H1 (cell line): ENCODE results near the gene CCDC116. TPM values are rescaled to one million over a fixed set of nuclear protein-coding genes. Genes with fewer than 3 reads are reported as not detected.

Source experiments
- CHD7 ChIP-seq: fragments of 300-600 bp; sonication (generic); IDR thresholded peaks from 2 replicates; pipeline ENCODE4 v1.7.1; 2012; ENCODE audit warnings: low read length, moderate library complexity, mild to moderate bottlenecking, inconsistent platforms; ENCODE audit not compliant: insufficient replicate concordance
- polyA plus RNA-seq, 7 experiments: library from polyadenylated mRNA; depleted of rRNA in 3 of 7; stranded (reverse) in 5 of 7; unstranded in 2 of 7; fragments of >200 nt in 5 of 7; fragments of 200-250 nt in 2 of 7; gene quantifications; 1 replicate in 5 of 7; 2 replicates in 1 of 7; 4 replicates in 1 of 7; pipeline versions ENCODE4 v1.2.1 to v1.2.3, GENCODE V29; 2011 to 2013; ENCODE audit warnings: missing spikeins in 2 of 7, mixed read lengths in 2 of 7
- total RNA-seq: library from RNA; stranded (reverse); fragmentation: NEBNext Ultra II Directional; extraction: Animal tissue kit (Norgen Biotek cat#: 25700); gene quantifications from 2 replicates; pipeline ENCODE4 v1.2.1, GENCODE V29; 2021

The CCDC116 gene
- total and polyA plus RNA-seq, 2 of the 8 experiments (the other 6 are each of a cell fraction or from before 2014, with no cell fraction given) = 0.08 TPM; not detected in 1

- no peak for TF ChIP-seq CHD7
- TF ChIP-seq, all 59 proteins: peak for 0
Measured at GRCh38 chr22:21582801-21583740, 49.5 kb upstream of the CCDC116 start (continued).
